Spleen (tissue), 11 donors: Measurements from ENCODE around the gene SYNDIG1. TPM values are rescaled to one million over a fixed set of nuclear protein-coding genes. Genes with fewer than 3 reads are reported as not detected.

Source experiments
- DNase-seq: peaks from one replicate; pipeline ENCODE4 v3.0.0-alpha.2; 2020
- H3K27ac ChIP-seq, 8 donors: fragments of 200-600 bp; sonication (generic) in 7 of 8; 1 replicate in 4 of 8; 2 replicates in 4 of 8; pipeline versions ENCODE4 v1.5.0 to v1.8.0; 2016 to 2021; ENCODE audit warnings: inconsistent platforms in 4 of 8, mild to moderate bottlenecking in 4 of 8, moderate library complexity in 1 of 8
- H3K27me3 ChIP-seq, 7 donors: fragments of 200-600 bp; sonication (generic) in 6 of 7; replicated peaks in 1 of 7; 1 replicate in 4 of 7; 2 replicates in 3 of 7; pipeline versions ENCODE4 v1.5.0 to v1.8.0; 2016 to 2021; ENCODE audit warnings: inconsistent platforms in 3 of 7, mild to moderate bottlenecking in 1 of 7
- H3K36me3 ChIP-seq, 6 donors: fragments of 200-600 bp; sonication (generic) in 5 of 6; 1 replicate in 4 of 6; 2 replicates in 2 of 6; pipeline versions ENCODE4 v1.5.0 to v1.8.0; 2016 to 2021; ENCODE audit warnings: inconsistent platforms in 2 of 6
- H3K4me1 ChIP-seq, 6 donors: fragments of 200-600 bp; sonication (generic) in 5 of 6; 1 replicate in 3 of 6; 2 replicates in 3 of 6; pipeline versions ENCODE4 v1.5.0 to v1.8.0; 2016 to 2021; ENCODE audit warnings: inconsistent platforms in 3 of 6
- H3K4me3 ChIP-seq, 8 donors: fragments of 200-600 bp; sonication (generic) in 7 of 8; 1 replicate in 4 of 8; 2 replicates in 4 of 8; pipeline versions ENCODE4 v1.5.0 to v1.8.0; 2016 to 2021; ENCODE audit warnings: inconsistent platforms in 4 of 8, mild to moderate bottlenecking in 4 of 8, moderate library complexity in 2 of 8
- H3K9me3 ChIP-seq, 8 donors: fragments of 200-600 bp; sonication (generic) in 7 of 8; 1 replicate in 4 of 8; 2 replicates in 4 of 8; pipeline versions ENCODE4 v1.5.0 to v1.8.0; 2016 to 2021; ENCODE audit warnings: inconsistent platforms in 4 of 8
- POLR2A ChIP-seq, 3 donors: fragments of 450-650 bp; IDR thresholded peaks; one replicate each; pipeline ENCODE4 v1.5.1; 2017; ENCODE audit warnings: antibody characterized with exemption in 3 of 3, mild to moderate bottlenecking in 1 of 3
- POLR2AphosphoS5 ChIP-seq, 3 donors: sonication (generic); formaldehyde crosslinking; IDR thresholded peaks; one replicate each; pipeline ENCODE4 v1.5.1; 2017; ENCODE audit warnings: antibody characterized with exemption in 3 of 3
- WGBS, 5 donors: extraction: QIAGEN DNeasy Blood & Tissue Kit in 3 of 5; methylation state at CpG; one replicate each; pipeline versions ENCODE4 v1.1.5 to v1.1.7; 2013 to 2018; 5-methylcytosine and 5-hydroxymethylcytosine counted together
- intact Hi-C: fragments of 100-400 bp; cut with DNase I; formaldehyde crosslinking; loops from one replicate; pipeline ENCODE4 v1.15.0; 2023; ENCODE audit warnings: low total_unique reads
- polyA plus RNA-seq, 3 donors: library from polyadenylated mRNA; stranded (reverse); fragments of 200-250 nt; gene quantifications; one replicate each; pipeline ENCODE4 v1.2.1, GENCODE V29; 2013
- total RNA-seq, 7 donors: library from RNA; depleted of rRNA in 3 of 7; stranded (reverse); fragments of >200 nt in 3 of 7; fragmentation: NEBNext Ultra II Directional in 4 of 7; extraction: Animal tissue kit (Norgen Biotek cat#: 25700) in 4 of 7; gene quantifications; one replicate each; pipeline versions ENCODE4 v1.1.0 to v1.2.1, GENCODE V29; 2016 to 2021
- TF ChIP-seq, protein P1 (sequence below), 11 experiments: fragments of 200-600 bp in 7 of 11; fragments of 450-650 bp in 4 of 11; sonication (generic) in 4 of 11; IDR thresholded peaks in 8 of 11; conservative IDR thresholded peaks in 3 of 11; 1 replicate in 7 of 11; 2 replicates in 4 of 11; pipeline versions ENCODE4 v1.4.0 to v1.8.0; 2016 to 2021; ENCODE audit warnings: antibody characterized with exemption in 11 of 11, inconsistent platforms in 4 of 11, mild to moderate bottlenecking in 1 of 11
- donor health status: healthy with polysubstance abuse.
- donor health status: DM: no; HTN: no; CAD: no; lungs with moderate emphysema.
- donor health status: DM: no; HTN: no; CAD: no.
- donor health status: Bipolar disorder and iron deficiency.
- donor health status: healthy.
- donor health status: DM: no; HTN: no; CAD: no.
- donor health status: DM: yes; HTN: yes; CAD: no.

The SYNDIG1 gene
- total and polyA plus RNA-seq, 10 donors, result 0.70 to 3.5 (median 1.3) TPM

DNA sequence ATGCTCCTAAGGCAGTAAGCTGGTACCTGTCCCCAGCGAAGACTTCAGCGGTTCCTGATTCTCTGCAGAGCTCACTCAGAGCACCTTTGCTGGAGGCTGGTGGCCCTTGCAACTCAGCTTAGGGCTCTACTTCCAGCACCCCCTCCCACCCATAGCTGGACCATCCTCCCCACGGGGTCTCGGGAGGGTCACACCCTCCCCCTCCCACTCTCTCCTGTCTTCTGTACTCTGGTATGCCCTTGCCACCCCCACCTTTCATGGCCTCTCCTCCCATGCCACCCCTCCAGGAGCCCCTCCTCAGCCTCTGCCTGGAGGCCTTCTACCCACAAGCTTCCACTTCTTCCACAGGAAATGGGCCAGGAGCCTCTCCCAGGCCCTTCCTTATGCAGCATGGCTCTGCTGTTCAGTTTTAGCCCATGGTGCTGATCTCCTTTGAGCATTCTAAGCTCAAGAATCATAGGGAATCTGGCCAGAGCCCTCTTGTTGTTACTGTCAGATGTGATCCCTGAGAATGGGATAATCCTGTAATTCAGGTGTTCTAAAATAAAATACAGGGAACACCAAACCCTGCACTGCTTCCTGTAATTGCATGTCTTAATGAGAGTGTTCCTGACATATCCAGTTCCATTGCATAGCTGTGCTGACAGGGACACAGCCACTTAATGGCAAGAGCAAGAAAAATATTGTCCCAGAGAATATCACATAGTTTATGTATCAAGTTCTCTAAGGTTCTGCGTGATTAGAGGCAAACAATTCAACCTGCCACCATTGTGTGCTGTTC, 142.1 kb downstream of the SYNDIG1 start:
- 89 to 99% (median 94%) methylated on average over 5 of the region's 5 CpGs for WGBS, 5 donors
- H3K27ac ChIP-seq, result no peak overlapping the region
- DNase-seq, result no peak
- peaks cover 0 to 6% (median 0%) of the 10 kb centered on the region in 7 donors for H3K27me3 ChIP-seq
- intact Hi-C loops, result no loop called here
- no peak overlapping the region for H3K4me3 ChIP-seq
- H3K9me3 ChIP-seq, result no peaks in the 10 kb centered on the region
- TF ChIP-seq, protein P1, sequence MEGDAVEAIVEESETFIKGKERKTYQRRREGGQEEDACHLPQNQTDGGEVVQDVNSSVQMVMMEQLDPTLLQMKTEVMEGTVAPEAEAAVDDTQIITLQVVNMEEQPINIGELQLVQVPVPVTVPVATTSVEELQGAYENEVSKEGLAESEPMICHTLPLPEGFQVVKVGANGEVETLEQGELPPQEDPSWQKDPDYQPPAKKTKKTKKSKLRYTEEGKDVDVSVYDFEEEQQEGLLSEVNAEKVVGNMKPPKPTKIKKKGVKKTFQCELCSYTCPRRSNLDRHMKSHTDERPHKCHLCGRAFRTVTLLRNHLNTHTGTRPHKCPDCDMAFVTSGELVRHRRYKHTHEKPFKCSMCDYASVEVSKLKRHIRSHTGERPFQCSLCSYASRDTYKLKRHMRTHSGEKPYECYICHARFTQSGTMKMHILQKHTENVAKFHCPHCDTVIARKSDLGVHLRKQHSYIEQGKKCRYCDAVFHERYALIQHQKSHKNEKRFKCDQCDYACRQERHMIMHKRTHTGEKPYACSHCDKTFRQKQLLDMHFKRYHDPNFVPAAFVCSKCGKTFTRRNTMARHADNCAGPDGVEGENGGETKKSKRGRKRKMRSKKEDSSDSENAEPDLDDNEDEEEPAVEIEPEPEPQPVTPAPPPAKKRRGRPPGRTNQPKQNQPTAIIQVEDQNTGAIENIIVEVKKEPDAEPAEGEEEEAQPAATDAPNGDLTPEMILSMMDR (IDR thresholded peaks at IDR 0.05 in 8 of 11, conservative IDR thresholded peaks at IDR 0.05 in 3 of 11), result no peak
- no peak for TF ChIP-seq POLR2AphosphoS5 (IDR thresholded peaks at IDR 0.05)
- no peak for TF ChIP-seq POLR2A (IDR thresholded peaks at IDR 0.05)
- peaks cover 0 to 4% (median 0%) of the 10 kb centered on the region in 6 donors for H3K4me1 ChIP-seq
- no peaks in the 10 kb centered on the region for H3K36me3 ChIP-seq

DNA sequence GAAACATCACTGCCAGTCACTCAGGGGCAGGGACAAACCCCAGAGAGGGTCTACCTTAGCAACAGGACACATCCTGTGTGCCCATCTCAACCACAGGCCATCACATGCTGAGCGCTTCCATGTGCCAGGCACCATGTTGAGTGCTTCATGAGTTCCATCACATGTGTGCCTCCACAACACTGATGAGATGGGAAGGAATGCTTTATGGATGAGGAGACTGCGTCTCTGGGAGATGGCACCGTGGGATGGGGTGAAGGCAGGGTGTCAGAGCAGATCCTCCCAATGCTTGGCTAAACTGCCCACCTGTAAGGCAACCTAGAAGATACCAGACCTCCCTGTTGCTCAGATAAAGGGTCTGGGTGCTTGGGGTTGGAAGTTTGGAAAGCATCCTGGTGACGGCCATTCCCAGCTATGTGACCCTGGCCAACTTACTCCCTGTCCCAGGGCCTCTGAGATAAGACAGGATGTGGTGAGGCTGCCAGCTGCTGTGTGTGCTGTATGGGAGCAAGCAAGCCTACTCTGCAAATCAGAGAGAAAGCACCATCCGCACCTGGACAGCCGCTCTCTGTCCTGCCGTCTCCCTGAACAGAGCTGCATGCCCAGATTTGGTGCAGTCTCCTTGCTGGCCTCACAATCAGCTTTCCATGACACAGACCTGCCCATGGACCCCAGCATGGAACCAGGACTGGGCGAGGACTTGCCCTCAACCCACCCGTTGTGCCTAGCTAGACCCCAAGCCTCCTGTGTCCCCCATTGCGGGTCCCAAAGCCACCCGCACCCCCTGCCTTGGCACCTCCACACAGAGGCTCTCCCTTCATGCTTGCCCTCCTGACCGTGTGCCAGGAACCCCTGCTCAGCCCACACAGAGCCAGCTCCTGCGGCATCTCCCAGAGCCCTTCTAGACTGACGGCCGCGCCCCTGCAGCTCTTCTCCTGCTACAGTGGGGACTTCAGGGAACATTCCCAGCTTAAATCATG, 143.7 kb downstream of the SYNDIG1 start:
- Histone ChIP-seq H3K4me1 (peaks cover 0 to 4% (median 0%) of the 10 kb centered on the region in 6 donors), H3K9me3 (no peaks in the 10 kb centered on the region), H3K27me3 (peaks cover 0 to 22% (median 0%) of the 10 kb centered on the region in 7 donors), H3K27ac (no peak overlapping the region), H3K36me3 (no peaks in the 10 kb centered on the region), H3K4me3 (no peak overlapping the region)
- 76 to 94% (median 79%) methylated on average over 9 to 16 of the region's 16 CpGs for WGBS, 5 donors
- TF ChIP-seq, protein P1 (IDR thresholded peaks at IDR 0.05 in 8 of 11, conservative IDR thresholded peaks at IDR 0.05 in 3 of 11), result no peak
- TF ChIP-seq POLR2A (IDR thresholded peaks at IDR 0.05), result no peak
- TF ChIP-seq POLR2AphosphoS5 (IDR thresholded peaks at IDR 0.05), result no peak
- intact Hi-C loops, result no loop called here
- DNase-seq, result no peak

DNA sequence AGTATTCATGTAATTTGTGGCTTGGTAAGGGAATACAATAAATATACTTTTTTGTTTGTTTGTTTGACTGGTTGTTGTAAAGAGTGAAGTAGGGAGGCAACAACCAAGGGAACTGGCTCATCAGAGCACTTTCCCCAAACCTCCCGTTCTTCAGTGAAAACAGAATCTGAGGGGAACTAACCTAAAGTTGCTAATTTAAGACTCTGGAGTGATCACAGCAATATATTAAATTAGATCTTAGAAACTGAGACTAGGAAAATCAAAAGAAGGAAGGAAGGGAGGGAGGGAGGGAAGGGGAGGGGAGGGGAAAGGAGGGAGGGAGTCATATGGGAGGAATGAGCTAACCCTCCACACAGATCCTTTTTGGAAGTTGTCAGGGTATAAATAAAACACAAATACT, 144.9 kb downstream of the SYNDIG1 start:
- H3K4me1 ChIP-seq, result peaks cover 0 to 4% (median 0%) of the 10 kb centered on the region in 6 donors
- no peaks in the 10 kb centered on the region for H3K9me3 ChIP-seq
- WGBS, 5 donors, result 30 to 54% (median 44%) methylated on average over 1 of the region's 1 CpG
- no peak overlapping the region for H3K4me3 ChIP-seq
- peaks cover 0 to 26% (median 0%) of the 10 kb centered on the region in 7 donors for H3K27me3 ChIP-seq
- intact Hi-C loops, result no loop called here
- no peak for DNase-seq
- no peaks in the 10 kb centered on the region for H3K36me3 ChIP-seq
- TF ChIP-seq POLR2A (IDR thresholded peaks at IDR 0.05) (no peak), POLR2AphosphoS5 (IDR thresholded peaks at IDR 0.05) (no peak)
- TF ChIP-seq, protein P1 (IDR thresholded peaks at IDR 0.05 in 8 of 11, conservative IDR thresholded peaks at IDR 0.05 in 3 of 11), result no peak
- no peak overlapping the region for H3K27ac ChIP-seq
